CD1c-positive myeloid dendritic cell (primary cell): Measurements from ENCODE around the gene RYK.
A peak's percentile ranks its signal among the peaks of the same experiment; 100 is the strongest.
"Not testable (repeated sequence)": the region's sequence is repeated elsewhere in the genome, so short reads cannot be mapped to it uniquely, and the experiment has no call there.

Experiments
- DNase-seq: peaks from one replicate; pipeline ENCODE4 v3.0.0-alpha.2; 2016; ENCODE audit errors: extremely low spot score

Gene RYK

GRCh38 chr3:134216851-134217250, 33.8 kb downstream of the RYK start:
- no peak for DNase-seq

GRCh38 chr3:134216191-134216764, 34.4 kb downstream of the RYK start:
- DNase-seq, result no peak

GRCh38 chr3:134214239-134214638, 36.4 kb downstream of the RYK start:
- DNase-seq, result no peak

GRCh38 chr3:134212967-134213665, 37.5 kb downstream of the RYK start:
- peak; percentile 83 for DNase-seq

GRCh38 chr3:134211797-134212196, 38.9 kb downstream of the RYK start:
- DNase-seq, result no peak

- no peak for DNase-seq
Measured at GRCh38 chr3:134205451-134205850, 45.2 kb downstream of the RYK start.

GRCh38 chr3:134201201-134202130, 49.2 kb downstream of the RYK start:
- no peak for DNase-seq

- DNase-seq, result not testable (repeated sequence)
Measured at GRCh38 chr3:134199880-134200279, 50.8 kb downstream of the RYK start.

- no peak for DNase-seq
Measured at GRCh38 chr3:134199240-134199639, 51.4 kb downstream of the RYK start.

- DNase-seq, result no peak
Measured at GRCh38 chr3:134198414-134198813, 52.2 kb downstream of the RYK start.

- DNase-seq, result peak; percentile 52
Measured at GRCh38 chr3:134197681-134198261, 52.9 kb downstream of the RYK start.

- DNase-seq, result no peak
Measured at GRCh38 chr3:134194247-134194646, 56.4 kb downstream of the RYK start.

- DNase-seq, result no peak
Measured at GRCh38 chr3:134190250-134190649, 60.4 kb downstream of the RYK start.

- DNase-seq, result no peak
Measured at GRCh38 chr3:134189849-134190248, 60.8 kb downstream of the RYK start.

- DNase-seq, result no peak
Measured at GRCh38 chr3:134186391-134186790, 64.3 kb downstream of the RYK start.

GRCh38 chr3:134180761-134181160, 69.9 kb downstream of the RYK start:
- DNase-seq, result no peak

- DNase-seq, result no peak
Measured at GRCh38 chr3:134179508-134179907, 71.2 kb downstream of the RYK start.

- peak; percentile 14 for DNase-seq
Measured at GRCh38 chr3:134163096-134163495, 87.6 kb downstream of the RYK start.

GRCh38 chr3:134161898-134162615, 88.6 kb downstream of the RYK start:
- DNase-seq, result no peak

GRCh38 chr3:134155446-134155845, 95.2 kb downstream of the RYK start:
- DNase-seq, result no peak

GRCh38 chr3:134153761-134154160, 96.9 kb downstream of the RYK start:
- no peak for DNase-seq

- no peak for DNase-seq
Measured at GRCh38 chr3:134150476-134150875, 100.2 kb downstream of the RYK start.
